CD8-positive, alpha-beta memory T cell (primary cell): ENCODE data around the gene SLAIN2. TPM values are rescaled to one million over a fixed set of nuclear protein-coding genes. Genes with fewer than 3 reads are reported as not detected.

ENCODE experiments used
- CTCF ChIA-PET: fragments of 350-600 bp; sonication (Branson Sonifier 250); formaldehyde crosslinking; loops from one replicate; lab custom pipeline; 2021; ENCODE audit warnings: antibody characterized with exemption; lab: Charles Lee
- POLR2A ChIA-PET: fragments of 350-600 bp; sonication (Branson Sonifier 250); formaldehyde crosslinking; loops from one replicate; lab custom pipeline; 2021; ENCODE audit warnings: antibody characterized with exemption; lab: Charles Lee
- DNase-seq, 5 donors: peaks; one replicate each; pipeline versions ENCODE4 v3.0.0 to v3.0.0-alpha.2; 2020 to 2022; ENCODE audit warnings: mixed read lengths in 1 of 5
- H3K27ac ChIP-seq: one replicate; pipeline ENCODE4 v1.7.0; 2013; ENCODE audit warnings: low read depth, mild to moderate bottlenecking, low read length, moderate library complexity
- H3K27me3 ChIP-seq: 2 replicates; pipeline ENCODE4 v1.7.0; 2013; ENCODE audit warnings: low read length, mild to moderate bottlenecking; ENCODE audit not compliant: insufficient read depth, poor library complexity, severe bottlenecking
- H3K36me3 ChIP-seq: 2 replicates; pipeline ENCODE4 v1.7.0; 2013; ENCODE audit warnings: mild to moderate bottlenecking, low read length, moderate library complexity; ENCODE audit not compliant: insufficient read depth
- H3K4me1 ChIP-seq: 2 replicates; pipeline ENCODE4 v1.7.0; 2013; ENCODE audit warnings: mild to moderate bottlenecking, low read length, moderate library complexity; ENCODE audit not compliant: insufficient read depth
- H3K4me3 ChIP-seq: 2 replicates; pipeline ENCODE4 v1.7.0; 2013; ENCODE audit warnings: mild to moderate bottlenecking, low read length
- H3K9me3 ChIP-seq: 2 replicates; pipeline ENCODE4 v1.7.0; 2013; ENCODE audit warnings: mild to moderate bottlenecking, low read length
- H3K27ac Mint-ChIP-seq, 8 donors: one replicate each; pipeline ENCODE4 v1.8.0; 2020 to 2021; ENCODE audit warnings: mixed read lengths in 8 of 8, mild to moderate bottlenecking in 6 of 8, inconsistent platforms in 3 of 8, moderate library complexity in 3 of 8
- H3K27me3 Mint-ChIP-seq, 2 donors: one replicate each; pipeline ENCODE4 v1.8.0; 2020 to 2021; ENCODE audit warnings: mixed read lengths in 2 of 2, mild to moderate bottlenecking in 1 of 2, moderate library complexity in 1 of 2
- H3K36me3 Mint-ChIP-seq, 3 donors: one replicate each; pipeline ENCODE4 v1.8.0; 2020 to 2021; ENCODE audit warnings: mixed read lengths in 3 of 3, inconsistent platforms in 1 of 3, mild to moderate bottlenecking in 1 of 3
- H3K4me1 Mint-ChIP-seq, 3 donors: one replicate each; pipeline ENCODE4 v1.8.0; 2020 to 2021; ENCODE audit warnings: mixed read lengths in 3 of 3, inconsistent platforms in 1 of 3, mild to moderate bottlenecking in 1 of 3
- H3K4me3 Mint-ChIP-seq, 7 donors: one replicate each; pipeline ENCODE4 v1.8.0; 2020 to 2021; ENCODE audit warnings: mixed read lengths in 7 of 7, mild to moderate bottlenecking in 6 of 7, moderate library complexity in 4 of 7, inconsistent platforms in 2 of 7
- H3K9me3 Mint-ChIP-seq, 5 donors: one replicate each; pipeline ENCODE4 v1.8.0; 2020 to 2022; ENCODE audit warnings: mixed read lengths in 5 of 5, mild to moderate bottlenecking in 3 of 5, moderate library complexity in 2 of 5, inconsistent platforms in 1 of 5
- polyA plus RNA-seq: library from polyadenylated mRNA; unstranded; fragments of 300-500 nt; fragmentation: Illumina TruSeq; gene quantifications from one replicate; pipeline ENCODE4 v1.2.3, GENCODE V29; 2021
- total RNA-seq, 2 experiments: library from RNA; stranded (reverse); gene quantifications; one replicate each; pipeline ENCODE4 v1.2.3, GENCODE V29; 2021

SLAIN2 gene
- total and polyA plus RNA-seq, 3 experiments from 2014 or later = 26.4 to 86.8 (median 72.2) TPM

GRCh38 chr4:48336146-48336870 lies 5.0 kb upstream of the SLAIN2 start:
- Mint-ChIP-seq H3K9me3 (no peaks in the 10 kb centered on the region), H3K4me1 (peaks cover 5 to 10% (median 8%) of the 10 kb centered on the region in 3 donors), H3K27me3 (peaks cover 0 to 11% of the 10 kb centered on the region in 2 donors), H3K36me3 (peaks cover 0 to 4% (median 3%) of the 10 kb centered on the region in 3 donors), H3K4me3 (no peak overlapping the region), H3K27ac (no peak overlapping the region)
- ChIA-PET CTCF (no interaction called here), POLR2A (interaction anchor here (0.6 kb wide), 1 partner anchor 9 kb away, joined by 3 read pairs; no protein-coding TSS in a partner anchor)
- Histone ChIP-seq H3K4me1 (peaks cover 5% of the 10 kb centered on the region), H3K36me3 (no peaks in the 10 kb centered on the region), H3K9me3 (no peaks in the 10 kb centered on the region), H3K4me3 (no peak overlapping the region), H3K27me3 (no peaks in the 10 kb centered on the region), H3K27ac (no peak overlapping the region)
- DNase-seq = no peak

- H3K27ac Mint-ChIP-seq = no peak overlapping the region
- peaks cover 0 to 11% (median 0%) of the 10 kb centered on the region in 3 donors for H3K36me3 Mint-ChIP-seq
- peaks cover 12 to 17% (median 14%) of the 10 kb centered on the region in 3 donors for H3K4me1 Mint-ChIP-seq
Measured at GRCh38 chr4:48337731-48338130, 3.6 kb upstream of the SLAIN2 start.

GRCh38 chr4:48339642-48340041 lies 1.7 kb upstream of the SLAIN2 start:
- peak overlapping the region in 2 of 8 donors; percentile 48 to 89 for H3K27ac Mint-ChIP-seq
- H3K4me1 Mint-ChIP-seq = peaks cover 31 to 36% (median 33%) of the 10 kb centered on the region in 3 donors

More at GRCh38 chr4:48337731-48338130, 3.6 kb upstream of the SLAIN2 start:
- H3K4me3 ChIP-seq = no peak overlapping the region
- H3K27me3 ChIP-seq = no peaks in the 10 kb centered on the region
- H3K4me3 Mint-ChIP-seq = no peak overlapping the region
- no peak for DNase-seq
- H3K36me3 ChIP-seq = no peaks in the 10 kb centered on the region
- H3K27me3 Mint-ChIP-seq = peaks cover 0 to 4% of the 10 kb centered on the region in 2 donors
- H3K4me1 ChIP-seq = peaks cover 10% of the 10 kb centered on the region
- no peaks in the 10 kb centered on the region for H3K9me3 Mint-ChIP-seq
- H3K9me3 ChIP-seq = no peaks in the 10 kb centered on the region
- POLR2A ChIA-PET = no interaction called here
- no peak overlapping the region for H3K27ac ChIP-seq
- CTCF ChIA-PET = no interaction called here

GRCh38 chr4:48340276-48340964 lies 909 bp upstream of the SLAIN2 start:
- POLR2A ChIA-PET = interaction anchor here (1.8 kb wide), 1 partner anchor 10 kb away, joined by 5 read pairs; no protein-coding TSS in a partner anchor
- H3K9me3 Mint-ChIP-seq = no peaks in the 10 kb centered on the region
- peak in 2 of 5 donors; percentile 1 to 3 for DNase-seq

More at GRCh38 chr4:48339642-48340041, 1.7 kb upstream of the SLAIN2 start:
- Mint-ChIP-seq H3K27me3 (no peaks in the 10 kb centered on the region), H3K4me3 (peak overlapping the region in 2 of 7 donors; percentile 30 to 54), H3K36me3 (peaks cover 0 to 11% (median 2%) of the 10 kb centered on the region in 3 donors), H3K9me3 (no peaks in the 10 kb centered on the region)
- H3K27ac ChIP-seq = peak overlapping the region; percentile 94
- DNase-seq = no peak
- H3K36me3 ChIP-seq = no peaks in the 10 kb centered on the region
- ChIA-PET CTCF (no interaction called here), POLR2A (no interaction called here)
- H3K9me3 ChIP-seq = no peaks in the 10 kb centered on the region
- no peaks in the 10 kb centered on the region for H3K27me3 ChIP-seq
- H3K4me1 ChIP-seq = peaks cover 29% of the 10 kb centered on the region
- H3K4me3 ChIP-seq = no peak overlapping the region

GRCh38 chr4:48341776-48342605 lies 662 bp downstream of the SLAIN2 start:
- POLR2A ChIA-PET = interaction anchor here (0.6 to 1.8 kb wide), 4 partner anchors 9 to 232 kb away, joined by 3 to 5 read pairs (median 4); no protein-coding TSS in a partner anchor
- peaks cover 0 to 14% (median 2%) of the 10 kb centered on the region in 3 donors for H3K36me3 Mint-ChIP-seq
- peak in 3 of 5 donors; percentile 40 to 49 (median 43) for DNase-seq
- H3K9me3 Mint-ChIP-seq = no peaks in the 10 kb centered on the region
- peaks cover 51 to 59% (median 56%) of the 10 kb centered on the region in 3 donors for H3K4me1 Mint-ChIP-seq
- H3K27me3 Mint-ChIP-seq = no peaks in the 10 kb centered on the region
- no peaks in the 10 kb centered on the region for H3K36me3 ChIP-seq
- peaks cover 52% of the 10 kb centered on the region for H3K4me1 ChIP-seq
- H3K4me3 ChIP-seq = peak overlapping the region; percentile 82
- H3K27ac ChIP-seq = peak overlapping the region; percentile 74
- no peaks in the 10 kb centered on the region for H3K9me3 ChIP-seq
- peak overlapping the region; percentile 89 to 100 (median 97) for H3K27ac Mint-ChIP-seq
- peak overlapping the region; percentile 94 to 100 (median 96) for H3K4me3 Mint-ChIP-seq
- no peaks in the 10 kb centered on the region for H3K27me3 ChIP-seq
- CTCF ChIA-PET = interaction anchor here (1.2 to 1.6 kb wide), 4 partner anchors 8 to 46 kb away, joined by 3 to 7 read pairs (median 4); no protein-coding TSS in a partner anchor

More at GRCh38 chr4:48340276-48340964, 909 bp upstream of the SLAIN2 start:
- Histone ChIP-seq H3K27ac (peak overlapping the region; percentile 94), H3K9me3 (no peaks in the 10 kb centered on the region), H3K4me1 (peaks cover 36% of the 10 kb centered on the region), H3K4me3 (peak overlapping the region; percentile 88), H3K36me3 (no peaks in the 10 kb centered on the region), H3K27me3 (no peaks in the 10 kb centered on the region)
- Mint-ChIP-seq H3K4me1 (peaks cover 38 to 44% (median 41%) of the 10 kb centered on the region in 3 donors), H3K27me3 (no peaks in the 10 kb centered on the region), H3K36me3 (peaks cover 0 to 12% (median 2%) of the 10 kb centered on the region in 3 donors), H3K4me3 (peak overlapping the region; percentile 93 to 100 (median 95)), H3K27ac (peak overlapping the region; percentile 86 to 99 (median 96))
- CTCF ChIA-PET = interaction anchor here (0.7 kb wide), 1 partner anchor 12 kb away, joined by 3 read pairs; no protein-coding TSS in a partner anchor

- H3K36me3 ChIP-seq = no peaks in the 10 kb centered on the region
- peak in 2 of 5 donors; percentile 13 to 17 for DNase-seq
- Mint-ChIP-seq H3K9me3 (no peaks in the 10 kb centered on the region), H3K27ac (peak overlapping the region; percentile 86 to 99 (median 95)), H3K4me1 (peaks cover 51 to 62% (median 61%) of the 10 kb centered on the region in 3 donors), H3K27me3 (no peaks in the 10 kb centered on the region), H3K4me3 (peak overlapping the region; percentile 94 to 100 (median 96)), H3K36me3 (peaks cover 0 to 14% (median 2%) of the 10 kb centered on the region in 3 donors)
- no peaks in the 10 kb centered on the region for H3K9me3 ChIP-seq
- H3K27me3 ChIP-seq = no peaks in the 10 kb centered on the region
- POLR2A ChIA-PET = interaction anchor here (0.9 to 1.8 kb wide), 3 partner anchors 8 to 204 kb away, joined by 3 to 5 read pairs (median 5); no protein-coding TSS in a partner anchor
- H3K27ac ChIP-seq = peak overlapping the region; percentile 74
- CTCF ChIA-PET = interaction anchor here (1.2 to 1.6 kb wide), 4 partner anchors 9 to 45 kb away, joined by 3 to 7 read pairs (median 4); no protein-coding TSS in a partner anchor
- peaks cover 55% of the 10 kb centered on the region for H3K4me1 ChIP-seq
- peak overlapping the region; percentile 82 for H3K4me3 ChIP-seq
Measured at GRCh38 chr4:48342606-48342880, 1.2 kb downstream of the SLAIN2 start.

GRCh38 chr4:48343035-48343434 lies 1.7 kb downstream of the SLAIN2 start:
- Histone ChIP-seq H3K9me3 (no peaks in the 10 kb centered on the region), H3K4me1 (peaks cover 58% of the 10 kb centered on the region), H3K36me3 (no peaks in the 10 kb centered on the region), H3K27me3 (no peaks in the 10 kb centered on the region), H3K4me3 (peak overlapping the region; percentile 82), H3K27ac (no peak overlapping the region)
- POLR2A ChIA-PET = no interaction called here
- CTCF ChIA-PET = interaction anchor here (1.4 to 1.6 kb wide), 3 partner anchors 9 to 45 kb away, joined by 3 to 7 read pairs (median 4); no protein-coding TSS in a partner anchor
- Mint-ChIP-seq H3K4me3 (peak overlapping the region; percentile 94 to 100 (median 96)), H3K9me3 (no peaks in the 10 kb centered on the region), H3K27me3 (no peaks in the 10 kb centered on the region), H3K27ac (peak overlapping the region; percentile 3 to 99 (median 68)), H3K36me3 (peaks cover 0 to 17% (median 5%) of the 10 kb centered on the region in 3 donors), H3K4me1 (peaks cover 56 to 66% (median 66%) of the 10 kb centered on the region in 3 donors)
- no peak for DNase-seq
